T47D (cell line): ENCODE data around the gene RNF145.

Experiments used
- DNase-seq, 2 experiments: peaks; one replicate each; pipeline versions ENCODE4 v3.0.0 to v3.0.0-alpha.2; 2011 to 2012; ENCODE audit warnings: low read depth in 1 of 2, low spot score in 1 of 2
- JUND ChIP-seq: IDR thresholded peaks from 2 replicates; pipeline ENCODE4 v1.6.1; 2012; ENCODE audit warnings: low read depth
- in situ Hi-C: cut with HindIII; loops from 2 replicates; pipeline ENCODE4 v1.10.0; 2016; ENCODE audit warnings: low sequenced_read_pairs, low pct_unique_long_range_greater_than_20kb

RNF145 gene

GRCh38 chr5:159212657-159213462, 3.5 kb upstream of the RNF145 start:
- in situ Hi-C loops: no loop called here
- DNase-seq: no peak
- no peak for TF ChIP-seq JUND

- TF ChIP-seq JUND: no peak
- DNase-seq: peak in 1 of 2 experiments; percentile 57
- in situ Hi-C loops: no loop called here
Measured at GRCh38 chr5:159211729-159212174, 2.4 kb upstream of the RNF145 start.

GRCh38 chr5:159210846-159211245, 1.5 kb upstream of the RNF145 start:
- TF ChIP-seq JUND: no peak
- in situ Hi-C loops: no loop called here
- DNase-seq: no peak

GRCh38 chr5:159210210-159210661, 883 bp upstream of the RNF145 start:
- TF ChIP-seq JUND: no peak
- DNase-seq: peak; percentile 22 to 71
- in situ Hi-C loops: no loop called here

- in situ Hi-C loops: no loop called here
- DNase-seq: peak; percentile 23 to 33
- no peak for TF ChIP-seq JUND
Measured at GRCh38 chr5:159208514-159209437, 577 bp downstream of the RNF145 start.

GRCh38 chr5:159207686-159208513, 1.5 kb downstream of the RNF145 start:
- in situ Hi-C loops: no loop called here
- TF ChIP-seq JUND: no peak
- peak; percentile 54 to 60 for DNase-seq

GRCh38 chr5:159207222-159207685, 2.1 kb downstream of the RNF145 start:
- in situ Hi-C loops: no loop called here
- TF ChIP-seq JUND: no peak
- DNase-seq: no peak

GRCh38 chr5:159206818-159207217, 2.5 kb downstream of the RNF145 start:
- in situ Hi-C loops: no loop called here
- DNase-seq: no peak
- no peak for TF ChIP-seq JUND

- in situ Hi-C loops: no loop called here
- DNase-seq: no peak
- TF ChIP-seq JUND: no peak
Measured at GRCh38 chr5:159206368-159206767, 3.0 kb downstream of the RNF145 start.

GRCh38 chr5:159203351-159203750, 6.0 kb downstream of the RNF145 start:
- no peak for DNase-seq
- TF ChIP-seq JUND: no peak
- in situ Hi-C loops: no loop called here

GRCh38 chr5:159202151-159202550, 7.2 kb downstream of the RNF145 start:
- no peak for DNase-seq
- in situ Hi-C loops: no loop called here

GRCh38 chr5:159199780-159200179, 9.6 kb downstream of the RNF145 start:
- in situ Hi-C loops: no loop called here

More at GRCh38 chr5:159202151-159202550, 7.2 kb downstream of the RNF145 start:
- TF ChIP-seq JUND: no peak

More at GRCh38 chr5:159199780-159200179, 9.6 kb downstream of the RNF145 start:
- no peak for DNase-seq
- no peak for TF ChIP-seq JUND
